H1 (cell line): Measurements from ENCODE around the gene STBD1.

ENCODE experiments used
- CHD1 ChIP-seq: IDR thresholded peaks from 2 replicates; pipeline ENCODE4 v1.6.1; 2012; ENCODE audit warnings: low read depth, low read length, improper control_type of control experiment
- EP300 ChIP-seq, 2 experiments: IDR thresholded peaks; 1 replicate in 1 of 2; 2 replicates in 1 of 2; pipeline ENCODE4 v1.6.1; 2011 to 2012; ENCODE audit warnings: low read depth in 2 of 2, low read length in 2 of 2, mild to moderate bottlenecking in 2 of 2, borderline replicate concordance in 1 of 2, inconsistent platforms in 1 of 2, moderate library complexity in 1 of 2
- JUND ChIP-seq: IDR thresholded peaks from 2 replicates; pipeline ENCODE4 v1.6.1; 2011; ENCODE audit warnings: mild to moderate bottlenecking, improper control_type of control experiment, low read length
- RAD21 ChIP-seq, 2 experiments: IDR thresholded peaks in 1 of 2; conservative IDR thresholded peaks in 1 of 2; 2 replicates each; pipeline ENCODE4 v1.6.1; 2011; ENCODE audit warnings: low read depth in 2 of 2, low read length in 2 of 2, improper control_type of control experiment in 1 of 2, inconsistent platforms in 1 of 2, mild to moderate bottlenecking in 1 of 2, moderate library complexity in 1 of 2
- TF ChIP-seq, protein P1 (sequence below), 3 experiments: IDR thresholded peaks; 1 replicate in 2 of 3; 2 replicates in 1 of 3; pipeline versions ENCODE4 v1.5.1 to v1.6.1; 2011; ENCODE audit warnings: low read length in 3 of 3, mild to moderate bottlenecking in 3 of 3, inconsistent platforms in 2 of 3, low read depth in 1 of 3, moderate library complexity in 1 of 3; ENCODE audit not compliant: insufficient read depth in 1 of 3; ENCODE audit errors: control extremely low read depth in 1 of 3

DNA sequence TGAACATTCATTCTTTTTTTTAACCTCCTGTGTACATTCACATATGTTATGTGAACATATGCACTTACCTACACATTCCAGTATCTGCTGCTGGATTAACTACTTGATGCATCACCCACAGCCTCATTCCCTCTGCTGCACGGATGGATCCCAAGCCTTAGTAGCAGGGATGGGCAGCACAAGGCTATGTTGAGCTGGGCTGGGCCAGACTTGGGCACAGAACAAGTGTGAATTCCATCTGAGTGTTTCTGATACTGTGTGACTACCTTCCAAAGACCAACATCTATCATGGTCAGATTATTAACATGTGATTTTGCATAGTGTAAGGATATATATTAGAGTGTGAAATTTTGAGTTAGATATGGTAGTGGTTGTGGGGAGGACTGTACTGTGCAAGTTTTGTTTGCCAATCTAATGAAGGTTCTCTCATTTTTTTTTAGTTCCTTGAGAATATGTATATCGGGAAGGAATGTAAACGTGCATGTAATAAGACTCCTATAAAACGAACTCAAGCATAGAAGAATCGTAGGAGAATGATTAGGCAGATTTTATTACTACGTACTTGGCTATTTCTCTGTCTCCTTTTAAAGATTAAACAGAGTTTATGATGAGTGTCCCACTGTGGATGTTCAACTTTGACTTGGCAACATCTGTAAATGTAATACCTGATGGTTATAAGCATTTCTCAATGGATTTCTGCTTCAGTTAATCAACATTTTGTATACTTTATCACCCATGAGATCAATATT, 23.4 kb upstream of the STBD1 start:
- TF ChIP-seq, protein P1, sequence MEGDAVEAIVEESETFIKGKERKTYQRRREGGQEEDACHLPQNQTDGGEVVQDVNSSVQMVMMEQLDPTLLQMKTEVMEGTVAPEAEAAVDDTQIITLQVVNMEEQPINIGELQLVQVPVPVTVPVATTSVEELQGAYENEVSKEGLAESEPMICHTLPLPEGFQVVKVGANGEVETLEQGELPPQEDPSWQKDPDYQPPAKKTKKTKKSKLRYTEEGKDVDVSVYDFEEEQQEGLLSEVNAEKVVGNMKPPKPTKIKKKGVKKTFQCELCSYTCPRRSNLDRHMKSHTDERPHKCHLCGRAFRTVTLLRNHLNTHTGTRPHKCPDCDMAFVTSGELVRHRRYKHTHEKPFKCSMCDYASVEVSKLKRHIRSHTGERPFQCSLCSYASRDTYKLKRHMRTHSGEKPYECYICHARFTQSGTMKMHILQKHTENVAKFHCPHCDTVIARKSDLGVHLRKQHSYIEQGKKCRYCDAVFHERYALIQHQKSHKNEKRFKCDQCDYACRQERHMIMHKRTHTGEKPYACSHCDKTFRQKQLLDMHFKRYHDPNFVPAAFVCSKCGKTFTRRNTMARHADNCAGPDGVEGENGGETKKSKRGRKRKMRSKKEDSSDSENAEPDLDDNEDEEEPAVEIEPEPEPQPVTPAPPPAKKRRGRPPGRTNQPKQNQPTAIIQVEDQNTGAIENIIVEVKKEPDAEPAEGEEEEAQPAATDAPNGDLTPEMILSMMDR (IDR thresholded peaks at IDR 0.05; ENCODE audit: control extremely low read depth in 1 of 3, insufficient read depth in 1 of 3, low read depth in 1 of 3, low read length in 3 of 3) = no peak
- TF ChIP-seq JUND (no peak), EP300 (IDR thresholded peaks at IDR 0.05; ENCODE audit: borderline replicate concordance in 1 of 2, low read depth in 2 of 2, low read length in 2 of 2) (no peak), RAD21 (IDR thresholded peaks at IDR 0.05 in 1 of 2, conservative IDR thresholded peaks at IDR 0.05 in 1 of 2; ENCODE audit: low read depth in 2 of 2, low read length in 2 of 2) (no peak), CHD1 (no peak)
